HAP-1 (cell line): ENCODE results near the gene GNG13.
"Not testable (repeated sequence)": the region's sequence is repeated elsewhere in the genome, so short reads cannot be mapped to it uniquely, and the experiment has no call there.

Source experiments
- DNase-seq, 2 experiments: peaks; one replicate each; pipeline ENCODE4 v3.0.0-alpha.2; 2016 to 2020; ENCODE audit warnings: low spot score in 2 of 2
- H3K27me3 ChIP-seq: fragments of 250-450 bp; sonication (Bioruptor Pico); 2 replicates; pipeline ENCODE4 v1.5.1; 2020; ENCODE audit warnings: low read depth, mild to moderate bottlenecking, moderate library complexity
- H3K36me3 ChIP-seq: fragments of 250-450 bp; sonication (Bioruptor Pico); replicated peaks from 2 replicates; pipeline ENCODE4 v1.5.1; 2020; ENCODE audit warnings: mild to moderate bottlenecking
- H3K4me1 ChIP-seq: fragments of 250-450 bp; sonication (Bioruptor Pico); 2 replicates; pipeline ENCODE4 v1.5.1; 2020; ENCODE audit warnings: mild to moderate bottlenecking
- H3K4me3 ChIP-seq: fragments of 250-450 bp; sonication (Bioruptor Pico); 2 replicates; pipeline ENCODE4 v1.5.1; 2020; ENCODE audit warnings: mild to moderate bottlenecking, moderate library complexity
- H3K9me3 ChIP-seq: fragments of 250-450 bp; sonication (Bioruptor Pico); 2 replicates; pipeline ENCODE4 v1.5.1; 2020; ENCODE audit warnings: mild to moderate bottlenecking, moderate library complexity
- in situ Hi-C: fragments of 300-500 bp; cut with MboI; formaldehyde crosslinking; loops from 3 replicates; pipeline ENCODE4 v1.14.3; 2020; ENCODE audit warnings: low sequenced_read_pairs, inconsistent platforms, mixed read lengths

Gene GNG13

GRCh38 chr16:759110-759910 is 41.2 kb downstream of the GNG13 start:
- Histone ChIP-seq H3K4me3 (no peak overlapping the region), H3K36me3 (no peaks in the 10 kb centered on the region; the same call in 1 of the 2 replicates), H3K9me3 (no peaks in the 10 kb centered on the region; the same call in 1 of the 2 replicates), H3K4me1 (peaks cover 5% of the 10 kb centered on the region; the same call in 1 of the 2 replicates), H3K27me3 (no peaks in the 10 kb centered on the region)
- in situ Hi-C loops, result no loop called here
- DNase-seq, result peak in 1 of 2 experiments; percentile 38

- H3K36me3 ChIP-seq, result no peaks in the 10 kb centered on the region; the same call in 1 of the 2 replicates
- no peak overlapping the region for H3K4me3 ChIP-seq
- H3K9me3 ChIP-seq, result no peaks in the 10 kb centered on the region; the same call in 1 of the 2 replicates
- peak in 1 of 2 experiments; percentile 28 for DNase-seq
- H3K27me3 ChIP-seq, result no peaks in the 10 kb centered on the region
- in situ Hi-C loops, result no loop called here
- peaks cover 15% of the 10 kb centered on the region for H3K4me1 ChIP-seq
Measured at GRCh38 chr16:756428-756827, 44.1 kb downstream of the GNG13 start.

- in situ Hi-C loops, result no loop called here
Measured at GRCh38 chr16:754656-755055, 45.9 kb downstream of the GNG13 start.

GRCh38 chr16:754121-754607 is 46.4 kb downstream of the GNG13 start:
- DNase-seq, H3K27me3 ChIP-seq, in situ Hi-C loops, H3K4me3 ChIP-seq, H3K36me3 ChIP-seq, H3K9me3 ChIP-seq: not testable (repeated sequence)
- peaks cover 15% of the 10 kb centered on the region for H3K4me1 ChIP-seq

More at GRCh38 chr16:754656-755055, 45.9 kb downstream of the GNG13 start:
- Histone ChIP-seq H3K9me3 (no peaks in the 10 kb centered on the region; the same call in 1 of the 2 replicates), H3K27me3 (no peaks in the 10 kb centered on the region), H3K36me3 (no peaks in the 10 kb centered on the region; the same call in 1 of the 2 replicates), H3K4me1 (peaks cover 15% of the 10 kb centered on the region), H3K4me3 (no peak overlapping the region)
- no peak for DNase-seq

GRCh38 chr16:752007-752312 is 48.6 kb downstream of the GNG13 start:
- Histone ChIP-seq H3K9me3 (no peaks in the 10 kb centered on the region; the same call in 1 of the 2 replicates), H3K36me3 (no peaks in the 10 kb centered on the region), H3K27me3 (no peaks in the 10 kb centered on the region), H3K4me3 (no peak overlapping the region), H3K4me1 (peaks cover 11% of the 10 kb centered on the region)
- in situ Hi-C loops, result no loop called here
- DNase-seq, result peak; percentile 63 to 68

GRCh38 chr16:751152-752006 is 49.2 kb downstream of the GNG13 start:
- H3K27me3 ChIP-seq, result no peaks in the 10 kb centered on the region
- no peak overlapping the region for H3K4me3 ChIP-seq
- no peak for DNase-seq
- H3K9me3 ChIP-seq, result no peaks in the 10 kb centered on the region; the same call in 1 of the 2 replicates
- in situ Hi-C loops, result no loop called here
- H3K4me1 ChIP-seq, result peaks cover 11% of the 10 kb centered on the region
- H3K36me3 ChIP-seq, result no peaks in the 10 kb centered on the region

- no peaks in the 10 kb centered on the region for H3K36me3 ChIP-seq
- H3K9me3 ChIP-seq, result no peaks in the 10 kb centered on the region
- H3K4me1 ChIP-seq, result peaks cover 11% of the 10 kb centered on the region
- no peak overlapping the region for H3K4me3 ChIP-seq
- H3K27me3 ChIP-seq, result no peaks in the 10 kb centered on the region
- DNase-seq, result no peak
- in situ Hi-C loops, result no loop called here
Measured at GRCh38 chr16:750485-750884, 50.0 kb downstream of the GNG13 start.

GRCh38 chr16:749010-749409 is 51.5 kb downstream of the GNG13 start:
- in situ Hi-C loops, result no loop called here
- no peak overlapping the region for H3K4me3 ChIP-seq
- no peaks in the 10 kb centered on the region for H3K9me3 ChIP-seq
- H3K27me3 ChIP-seq, result no peaks in the 10 kb centered on the region
- DNase-seq, result no peak
- no peaks in the 10 kb centered on the region for H3K36me3 ChIP-seq
- H3K4me1 ChIP-seq, result peaks cover 11% of the 10 kb centered on the region
